ENCODE data around the gene FSIP1. TPM values are rescaled to one million over a fixed set of nuclear protein-coding genes. Genes with fewer than 3 reads are reported as not detected.

The FSIP1 gene
- total RNA-seq, 1 donor = 3.6 TPM

DNA sequence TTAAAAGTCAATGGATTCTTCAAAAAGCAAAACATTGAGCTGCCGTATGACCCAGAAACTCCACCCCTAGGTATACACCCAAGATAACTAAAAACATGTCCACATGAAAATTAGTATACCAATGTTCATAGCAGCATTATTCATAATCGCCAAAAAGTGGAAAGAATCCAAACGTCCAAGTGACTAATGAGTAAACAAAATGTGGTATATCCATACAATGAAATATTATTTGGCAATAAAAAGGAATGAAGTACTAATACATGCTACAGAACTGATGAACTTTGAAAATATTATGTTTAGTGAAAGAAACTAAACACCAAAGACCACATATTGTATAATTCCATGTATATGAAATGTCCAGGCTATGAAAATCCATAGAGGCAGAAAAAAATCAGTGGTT, 123.9 kb downstream of the FSIP1 start:
- H4K20me1 ChIP-seq (ENCODE audit: insufficient read depth, low read length) = no peaks in the 10 kb centered on the region
- H2AFZ ChIP-seq (ENCODE audit: low read length) = no peak overlapping the region
- H3K27ac ChIP-seq (ENCODE audit: low read depth, low read length) = no peak overlapping the region
- DNase-seq (ENCODE audit: insufficient read length, low spot score, missing footprints) = no peak
- no peak overlapping the region for H3K4me3 ChIP-seq (ENCODE audit: insufficient read depth, low read length)
- no peaks in the 10 kb centered on the region for H3K27me3 ChIP-seq (ENCODE audit: insufficient read depth, low read length)
- no peaks in the 10 kb centered on the region for H3K9me3 ChIP-seq (ENCODE audit: low read depth, low read length)
- H3K79me2 ChIP-seq (ENCODE audit: insufficient read depth, low read length) = no peaks in the 10 kb centered on the region
- H3K4me2 ChIP-seq (ENCODE audit: insufficient read depth, low read length) = no peak overlapping the region
- TF ChIP-seq, protein P1, sequence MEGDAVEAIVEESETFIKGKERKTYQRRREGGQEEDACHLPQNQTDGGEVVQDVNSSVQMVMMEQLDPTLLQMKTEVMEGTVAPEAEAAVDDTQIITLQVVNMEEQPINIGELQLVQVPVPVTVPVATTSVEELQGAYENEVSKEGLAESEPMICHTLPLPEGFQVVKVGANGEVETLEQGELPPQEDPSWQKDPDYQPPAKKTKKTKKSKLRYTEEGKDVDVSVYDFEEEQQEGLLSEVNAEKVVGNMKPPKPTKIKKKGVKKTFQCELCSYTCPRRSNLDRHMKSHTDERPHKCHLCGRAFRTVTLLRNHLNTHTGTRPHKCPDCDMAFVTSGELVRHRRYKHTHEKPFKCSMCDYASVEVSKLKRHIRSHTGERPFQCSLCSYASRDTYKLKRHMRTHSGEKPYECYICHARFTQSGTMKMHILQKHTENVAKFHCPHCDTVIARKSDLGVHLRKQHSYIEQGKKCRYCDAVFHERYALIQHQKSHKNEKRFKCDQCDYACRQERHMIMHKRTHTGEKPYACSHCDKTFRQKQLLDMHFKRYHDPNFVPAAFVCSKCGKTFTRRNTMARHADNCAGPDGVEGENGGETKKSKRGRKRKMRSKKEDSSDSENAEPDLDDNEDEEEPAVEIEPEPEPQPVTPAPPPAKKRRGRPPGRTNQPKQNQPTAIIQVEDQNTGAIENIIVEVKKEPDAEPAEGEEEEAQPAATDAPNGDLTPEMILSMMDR (IDR thresholded peaks at IDR 0.05; ENCODE audit: extremely low read depth, low read depth, low read length) = no peak
- H3K4me1 ChIP-seq (ENCODE audit: insufficient read depth, low read length) = peaks cover 12% of the 10 kb centered on the region
- H3K36me3 ChIP-seq (ENCODE audit: insufficient read depth, low read length) = no peaks in the 10 kb centered on the region

DNA sequence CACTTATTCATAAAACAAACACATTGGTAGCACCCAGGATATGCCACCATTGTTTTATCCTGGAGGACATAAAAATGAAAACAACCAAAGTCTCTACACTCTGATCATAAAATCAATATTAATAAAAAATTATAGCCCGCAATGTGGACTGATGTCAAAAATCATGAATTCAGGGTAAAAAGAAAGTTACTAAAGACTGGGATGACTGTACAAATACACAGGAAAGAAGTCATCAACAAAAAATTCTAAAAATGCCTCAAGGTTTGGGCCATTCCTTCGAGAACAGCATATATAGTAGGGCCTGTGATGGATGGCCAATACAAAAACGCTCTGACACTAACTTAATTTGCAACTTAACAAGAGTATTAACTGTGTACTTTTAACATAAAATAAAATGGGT, 125.0 kb downstream of the FSIP1 start:
- peak; percentile 79 for DNase-seq (ENCODE audit: insufficient read length, low spot score, missing footprints)
- peak overlapping the region; percentile 6 for H3K4me2 ChIP-seq (ENCODE audit: insufficient read depth, low read length)
- no peaks in the 10 kb centered on the region for H3K36me3 ChIP-seq (ENCODE audit: insufficient read depth, low read length)
- H3K27me3 ChIP-seq (ENCODE audit: insufficient read depth, low read length) = no peaks in the 10 kb centered on the region
- no peaks in the 10 kb centered on the region for H3K9me3 ChIP-seq (ENCODE audit: low read depth, low read length)
- peaks cover 12% of the 10 kb centered on the region for H3K4me1 ChIP-seq (ENCODE audit: insufficient read depth, low read length)
- H3K4me3 ChIP-seq (ENCODE audit: insufficient read depth, low read length) = no peak overlapping the region
- no peaks in the 10 kb centered on the region for H3K79me2 ChIP-seq (ENCODE audit: insufficient read depth, low read length)
- no peak overlapping the region for H3K27ac ChIP-seq (ENCODE audit: low read depth, low read length)
- TF ChIP-seq, protein P1 (IDR thresholded peaks at IDR 0.05; ENCODE audit: extremely low read depth, low read depth, low read length) = no peak
- no peak overlapping the region for H2AFZ ChIP-seq (ENCODE audit: low read length)
- H4K20me1 ChIP-seq (ENCODE audit: insufficient read depth, low read length) = no peaks in the 10 kb centered on the region

DNA sequence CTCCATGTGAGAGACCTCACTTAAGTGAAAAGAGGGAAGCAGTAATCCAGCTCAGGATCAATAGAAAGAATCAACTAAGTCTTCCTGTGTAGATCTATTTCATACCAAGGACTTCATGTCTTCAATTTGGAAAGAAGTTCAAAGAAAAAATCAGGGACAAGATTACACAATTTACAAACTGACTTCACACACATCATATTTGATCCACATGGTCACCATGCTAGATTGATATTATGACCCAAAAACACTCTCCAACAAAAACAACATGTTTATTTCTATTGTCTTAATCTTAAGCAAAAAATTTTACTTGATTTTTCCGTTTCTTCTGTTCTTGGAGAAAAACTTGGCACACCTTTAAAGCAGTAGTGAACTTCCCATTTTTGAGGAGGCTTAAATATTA, 125.5 kb downstream of the FSIP1 start:
- Histone ChIP-seq H3K36me3 (ENCODE audit: insufficient read depth, low read length) (no peaks in the 10 kb centered on the region), H3K27ac (ENCODE audit: low read depth, low read length) (no peak overlapping the region), H2AFZ (ENCODE audit: low read length) (no peak overlapping the region), H3K4me3 (ENCODE audit: insufficient read depth, low read length) (no peak overlapping the region), H3K27me3 (ENCODE audit: insufficient read depth, low read length) (no peaks in the 10 kb centered on the region), H4K20me1 (ENCODE audit: insufficient read depth, low read length) (no peaks in the 10 kb centered on the region), H3K9me3 (ENCODE audit: low read depth, low read length) (no peaks in the 10 kb centered on the region), H3K79me2 (ENCODE audit: insufficient read depth, low read length) (no peaks in the 10 kb centered on the region), H3K4me2 (ENCODE audit: insufficient read depth, low read length) (peak overlapping the region; percentile 6), H3K4me1 (ENCODE audit: insufficient read depth, low read length) (peaks cover 12% of the 10 kb centered on the region)
- TF ChIP-seq, protein P1 (IDR thresholded peaks at IDR 0.05; ENCODE audit: extremely low read depth, low read depth, low read length) = no peak
- no peak for DNase-seq (ENCODE audit: insufficient read length, low spot score, missing footprints)

- H4K20me1 ChIP-seq (ENCODE audit: insufficient read depth, low read length) = no peaks in the 10 kb centered on the region
- TF ChIP-seq, protein P1 (IDR thresholded peaks at IDR 0.05; ENCODE audit: extremely low read depth, low read depth, low read length) = no peak
- no peaks in the 10 kb centered on the region for H3K79me2 ChIP-seq (ENCODE audit: insufficient read depth, low read length)
- H3K4me3 ChIP-seq (ENCODE audit: insufficient read depth, low read length) = no peak overlapping the region
- DNase-seq (ENCODE audit: insufficient read length, low spot score, missing footprints) = no peak
- no peak overlapping the region for H3K4me2 ChIP-seq (ENCODE audit: insufficient read depth, low read length)
- H3K9me3 ChIP-seq (ENCODE audit: low read depth, low read length) = no peaks in the 10 kb centered on the region
- H3K4me1 ChIP-seq (ENCODE audit: insufficient read depth, low read length) = peaks cover 12% of the 10 kb centered on the region
- no peak overlapping the region for H3K27ac ChIP-seq (ENCODE audit: low read depth, low read length)
- H2AFZ ChIP-seq (ENCODE audit: low read length) = no peak overlapping the region
- H3K36me3 ChIP-seq (ENCODE audit: insufficient read depth, low read length) = no peaks in the 10 kb centered on the region
- H3K27me3 ChIP-seq (ENCODE audit: insufficient read depth, low read length) = no peaks in the 10 kb centered on the region
Observed at GRCh38 chr15:39654304-39654703, 128.3 kb downstream of the FSIP1 start.

Data from osteoblast (primary cell).